ENCODE measurements around the gene MYB.

Gene MYB

DNA sequence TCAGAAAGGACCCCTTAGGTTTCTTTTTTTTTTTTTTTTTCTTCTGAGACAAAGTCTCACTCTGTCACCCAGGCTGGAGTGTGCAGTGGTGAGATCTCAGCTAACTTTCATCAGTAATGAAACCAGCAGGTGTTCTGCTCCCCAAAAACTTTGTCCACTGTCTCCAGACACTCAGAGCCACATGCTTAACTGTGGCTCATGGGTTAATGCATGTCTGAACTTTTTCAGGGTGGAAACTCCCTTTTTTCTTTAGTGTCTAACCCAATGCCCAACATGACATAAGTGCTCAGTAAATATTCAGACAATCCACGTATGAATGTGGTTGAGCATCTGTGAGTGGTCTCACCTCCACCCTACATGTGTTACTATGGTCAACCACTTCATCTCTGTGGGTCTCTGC, 45.4 kb downstream of the MYB start:
- DNase-seq (ENCODE audit: insufficient read length, low spot score) (peak; percentile 14), FAIRE-seq (peak; percentile 93)

DNA sequence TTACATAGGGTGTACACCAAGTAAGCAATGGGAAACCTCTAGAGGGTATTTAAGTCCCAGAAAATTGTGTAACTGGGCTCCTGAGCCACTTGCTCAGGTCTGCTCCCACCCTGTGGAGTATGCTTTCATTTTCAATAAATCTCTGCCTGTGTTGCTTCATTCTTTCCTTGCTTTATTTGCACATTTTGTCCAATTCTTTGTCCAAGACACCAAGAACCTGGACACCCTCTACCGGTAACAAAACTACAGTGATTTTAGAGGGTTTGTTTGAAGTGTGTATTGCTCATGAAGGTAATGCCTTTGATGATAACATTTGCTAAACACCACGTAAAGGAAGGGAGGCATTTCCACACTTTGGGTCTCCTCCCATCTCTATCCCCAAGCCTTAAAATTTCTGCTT, 46.2 kb downstream of the MYB start:
- no peak for FAIRE-seq
- DNase-seq (ENCODE audit: insufficient read length, low spot score), result no peak
- no peak for TF ChIP-seq POLR2A (IDR thresholded peaks at IDR 0.05; ENCODE audit: low read depth, low read length)
- no peak for TF ChIP-seq POU2F2 (IDR thresholded peaks at IDR 0.05; ENCODE audit: low read depth, low read length)
- TF ChIP-seq POLR2AphosphoS5 (IDR thresholded peaks at IDR 0.05; ENCODE audit: low read depth, low read length), result no peak
- TF ChIP-seq SPI1 (IDR thresholded peaks at IDR 0.05; ENCODE audit: low read depth, low read length), result no peak
- TF ChIP-seq TAF1 (IDR thresholded peaks at IDR 0.05; ENCODE audit: low read depth, low read length), result no peak
- no peak for TF ChIP-seq PAX5 (IDR thresholded peaks at IDR 0.05; ENCODE audit: insufficient read depth, low read length, severe bottlenecking)

More for the DNA sequence above, 45.4 kb downstream of the MYB start:
- no peak for TF ChIP-seq POU2F2 (IDR thresholded peaks at IDR 0.05; ENCODE audit: low read depth, low read length)
- no peak for TF ChIP-seq POLR2A (IDR thresholded peaks at IDR 0.05; ENCODE audit: low read depth, low read length)
- no peak for TF ChIP-seq SPI1 (IDR thresholded peaks at IDR 0.05; ENCODE audit: low read depth, low read length)
- TF ChIP-seq POLR2AphosphoS5 (IDR thresholded peaks at IDR 0.05; ENCODE audit: low read depth, low read length), result no peak
- TF ChIP-seq PAX5 (IDR thresholded peaks at IDR 0.05; ENCODE audit: insufficient read depth, low read length, severe bottlenecking), result no peak
- no peak for TF ChIP-seq TAF1 (IDR thresholded peaks at IDR 0.05; ENCODE audit: low read depth, low read length)

DNA sequence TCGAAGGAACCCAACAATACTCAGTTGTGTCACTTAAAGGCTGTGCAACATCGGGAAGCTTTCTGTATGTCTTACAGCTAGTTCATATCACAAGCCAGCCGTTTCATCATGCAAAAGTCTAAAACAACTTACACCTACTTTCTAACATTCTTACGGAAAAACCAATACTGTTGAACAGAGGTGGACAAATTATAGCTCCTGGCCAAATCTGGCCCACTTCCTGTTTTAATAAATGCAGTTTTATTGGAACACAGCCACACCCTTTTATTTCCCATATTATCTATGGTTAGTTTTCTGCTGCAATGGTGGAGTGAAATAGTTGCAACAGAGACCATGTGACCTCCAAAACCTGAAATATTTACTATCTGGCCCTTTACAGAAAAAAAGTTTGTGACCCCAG, 46.6 kb downstream of the MYB start:
- peak; percentile 9 for FAIRE-seq
- no peak for DNase-seq (ENCODE audit: insufficient read length, low spot score)
- no peak for TF ChIP-seq POLR2AphosphoS5 (IDR thresholded peaks at IDR 0.05; ENCODE audit: low read depth, low read length)
- TF ChIP-seq SPI1 (IDR thresholded peaks at IDR 0.05; ENCODE audit: low read depth, low read length), result peak; percentile 54

DNA sequence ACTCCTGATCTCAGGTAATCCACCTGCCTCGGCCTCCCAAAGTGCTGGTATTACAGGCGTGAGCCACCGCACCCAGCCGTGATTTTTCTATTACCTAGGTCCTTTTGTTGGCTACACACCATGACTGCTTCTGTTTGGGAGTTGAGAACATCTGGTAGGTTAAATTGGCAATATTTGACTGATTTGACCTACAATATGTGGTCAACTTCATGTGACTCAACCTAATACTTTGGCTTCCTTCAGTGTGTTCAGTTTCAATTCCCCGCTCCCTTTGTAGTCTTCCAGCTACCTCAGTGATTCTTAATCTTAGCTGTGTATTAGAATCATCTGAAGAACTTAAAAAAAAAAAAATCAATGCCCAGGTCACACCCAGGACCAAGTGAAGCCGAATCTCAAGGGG, 47.4 kb downstream of the MYB start:
- DNase-seq (ENCODE audit: insufficient read length, low spot score) (no peak), FAIRE-seq (peak; percentile 88)
- TF ChIP-seq SPI1 (IDR thresholded peaks at IDR 0.05; ENCODE audit: low read depth, low read length) (peak; percentile 73), POLR2AphosphoS5 (IDR thresholded peaks at IDR 0.05; ENCODE audit: low read depth, low read length) (no peak), POLR2A (IDR thresholded peaks at IDR 0.05; ENCODE audit: low read depth, low read length) (no peak), TAF1 (IDR thresholded peaks at IDR 0.05; ENCODE audit: low read depth, low read length) (no peak)

DNA sequence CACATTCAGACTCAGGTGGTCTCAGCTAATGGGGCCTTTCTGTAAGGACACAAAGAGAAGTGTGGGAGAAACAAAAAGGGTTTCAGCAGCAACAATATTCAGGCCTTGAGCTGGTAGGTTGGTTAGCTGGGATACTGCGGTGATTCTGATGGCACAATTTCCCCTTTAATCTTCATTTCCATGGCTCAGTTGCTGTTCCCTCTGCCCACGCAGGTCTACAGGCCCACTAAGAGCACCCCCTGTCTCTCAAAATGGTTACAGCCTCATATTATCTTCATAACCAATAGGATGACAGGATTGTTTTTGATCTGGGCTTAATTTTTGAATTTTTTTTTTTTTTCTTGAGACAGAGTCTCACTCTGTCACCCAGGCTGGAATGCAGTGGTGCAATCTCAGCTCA, 48.9 kb downstream of the MYB start:
- no peak for TF ChIP-seq POLR2A (IDR thresholded peaks at IDR 0.05; ENCODE audit: low read depth, low read length)
- no peak for TF ChIP-seq POLR2AphosphoS5 (IDR thresholded peaks at IDR 0.05; ENCODE audit: low read depth, low read length)
- TF ChIP-seq SPI1 (IDR thresholded peaks at IDR 0.05; ENCODE audit: low read depth, low read length), result no peak
- TF ChIP-seq POU2F2 (IDR thresholded peaks at IDR 0.05; ENCODE audit: low read depth, low read length), result no peak
- no peak for TF ChIP-seq TAF1 (IDR thresholded peaks at IDR 0.05; ENCODE audit: low read depth, low read length)
- no peak for TF ChIP-seq PAX5 (IDR thresholded peaks at IDR 0.05; ENCODE audit: insufficient read depth, low read length, severe bottlenecking)
- DNase-seq (ENCODE audit: insufficient read length, low spot score), result no peak
- peak; percentile 16 for FAIRE-seq

DNA sequence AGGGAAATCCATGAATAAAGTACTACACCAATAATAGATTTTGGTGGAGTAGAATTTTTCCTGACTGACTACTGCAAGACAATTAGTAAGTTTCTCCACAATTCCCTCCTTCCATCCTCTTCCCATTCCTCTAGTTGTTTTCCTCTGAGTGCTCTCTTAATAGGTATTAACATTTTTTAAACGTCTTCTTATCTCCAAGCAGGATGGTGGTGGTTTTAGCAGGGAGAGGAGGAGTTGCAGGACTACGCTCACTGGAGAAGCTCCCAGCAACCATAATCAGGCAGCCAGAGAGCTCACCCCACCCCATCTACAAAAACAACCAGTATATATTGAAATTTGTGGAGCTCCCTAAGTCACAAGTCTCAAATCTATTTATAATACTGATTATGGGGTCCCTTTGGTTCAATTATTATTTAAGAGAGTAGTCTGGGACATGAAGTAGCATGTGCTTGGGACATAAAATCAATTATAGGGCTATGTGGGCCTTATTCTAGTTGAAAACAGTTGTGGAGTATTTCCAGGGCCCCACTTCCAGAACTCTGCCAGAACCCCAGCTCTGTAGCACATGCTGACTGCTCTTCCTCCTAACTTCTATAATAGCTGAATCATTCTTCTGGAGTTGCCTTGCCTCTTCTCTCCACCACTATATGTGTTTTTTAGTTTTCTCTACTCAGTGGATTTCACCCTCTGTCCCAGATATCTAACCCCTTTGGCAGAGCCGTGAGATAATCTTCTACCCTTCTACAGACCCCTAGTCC, 49.8 kb downstream of the MYB start:
- DNase-seq (ENCODE audit: insufficient read length, low spot score) (no peak), FAIRE-seq (no peak)
- TF ChIP-seq POLR2A (IDR thresholded peaks at IDR 0.05; ENCODE audit: low read depth, low read length) (no peak), TAF1 (IDR thresholded peaks at IDR 0.05; ENCODE audit: low read depth, low read length) (no peak), POU2F2 (IDR thresholded peaks at IDR 0.05; ENCODE audit: low read depth, low read length) (no peak), POLR2AphosphoS5 (IDR thresholded peaks at IDR 0.05; ENCODE audit: low read depth, low read length) (no peak), PAX5 (IDR thresholded peaks at IDR 0.05; ENCODE audit: insufficient read depth, low read length, severe bottlenecking) (no peak), SPI1 (IDR thresholded peaks at IDR 0.05; ENCODE audit: low read depth, low read length) (no peak)

DNA sequence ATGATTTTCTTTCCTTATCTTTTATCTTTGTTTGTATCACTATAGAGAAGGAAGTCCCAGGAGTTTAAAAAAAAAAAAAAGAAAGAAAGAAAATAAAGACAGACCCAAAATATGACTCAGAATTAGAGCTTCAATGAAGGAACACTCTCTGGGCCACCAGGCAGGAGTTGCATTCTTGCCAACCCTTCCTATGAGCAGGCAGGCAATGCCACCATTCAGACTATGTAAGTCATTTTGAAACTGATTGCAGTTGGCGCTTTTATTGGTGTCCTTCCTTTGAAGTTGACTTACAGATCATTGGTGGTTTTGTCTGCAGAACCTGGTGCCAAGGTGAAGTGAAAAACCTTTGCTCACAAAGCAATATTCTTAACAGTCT, 50.3 kb downstream of the MYB start:
- FAIRE-seq, result no peak
- TF ChIP-seq POLR2A (IDR thresholded peaks at IDR 0.05; ENCODE audit: low read depth, low read length), result no peak
- TF ChIP-seq TAF1 (IDR thresholded peaks at IDR 0.05; ENCODE audit: low read depth, low read length), result no peak
- no peak for TF ChIP-seq PAX5 (IDR thresholded peaks at IDR 0.05; ENCODE audit: insufficient read depth, low read length, severe bottlenecking)
- TF ChIP-seq POU2F2 (IDR thresholded peaks at IDR 0.05; ENCODE audit: low read depth, low read length), result no peak
- TF ChIP-seq POLR2AphosphoS5 (IDR thresholded peaks at IDR 0.05; ENCODE audit: low read depth, low read length), result no peak
- TF ChIP-seq SPI1 (IDR thresholded peaks at IDR 0.05; ENCODE audit: low read depth, low read length), result no peak
- DNase-seq (ENCODE audit: insufficient read length, low spot score), result no peak

DNA sequence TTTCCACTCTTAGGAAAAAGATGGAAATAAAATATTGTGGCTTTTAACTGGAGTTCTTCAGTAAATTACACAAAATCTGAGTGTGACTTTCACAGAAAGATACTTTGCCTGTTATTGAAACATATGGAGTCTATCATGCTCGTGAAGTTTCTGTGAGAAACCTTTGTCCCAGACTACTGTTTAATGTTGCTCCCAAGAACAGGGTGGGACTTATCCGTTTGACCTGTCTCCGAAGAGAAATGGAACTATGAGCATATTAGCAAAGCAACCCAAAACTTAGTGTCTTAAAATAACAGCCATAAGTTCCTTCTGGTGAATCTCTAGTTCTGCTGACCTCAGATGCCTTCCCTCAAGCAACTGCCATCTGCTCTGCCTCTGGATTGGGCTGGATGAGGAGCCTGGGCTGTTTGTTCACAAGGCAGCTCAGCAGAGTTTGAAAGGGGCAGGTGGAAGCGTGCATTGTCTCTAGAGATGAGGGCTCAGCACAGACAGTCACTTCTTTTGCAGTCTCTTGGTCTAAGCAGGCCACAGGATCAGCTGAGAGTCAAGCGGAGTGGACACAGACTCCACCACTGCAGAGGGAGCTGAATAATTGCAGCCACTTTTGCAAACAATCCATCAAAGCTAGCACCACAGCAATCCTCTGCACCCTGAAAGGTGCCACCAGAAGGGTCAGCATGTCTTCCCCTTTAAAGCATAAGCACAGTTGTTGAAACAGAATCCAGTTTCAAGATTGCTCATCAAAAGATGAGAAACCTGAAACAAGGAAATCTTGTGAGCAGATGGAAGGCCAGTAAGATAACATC, 52.8 kb downstream of the MYB start:
- TF ChIP-seq TAF1 (IDR thresholded peaks at IDR 0.05; ENCODE audit: low read depth, low read length), result no peak
- no peak for TF ChIP-seq POU2F2 (IDR thresholded peaks at IDR 0.05; ENCODE audit: low read depth, low read length)
- TF ChIP-seq PAX5 (IDR thresholded peaks at IDR 0.05; ENCODE audit: insufficient read depth, low read length, severe bottlenecking), result no peak
- TF ChIP-seq POLR2AphosphoS5 (IDR thresholded peaks at IDR 0.05; ENCODE audit: low read depth, low read length), result no peak
- no peak for TF ChIP-seq POLR2A (IDR thresholded peaks at IDR 0.05; ENCODE audit: low read depth, low read length)
- TF ChIP-seq SPI1 (IDR thresholded peaks at IDR 0.05; ENCODE audit: low read depth, low read length), result no peak; the same call in 1 of the 2 replicates
- FAIRE-seq (peak; percentile 68), DNase-seq (ENCODE audit: insufficient read length, low spot score) (no peak)

DNA sequence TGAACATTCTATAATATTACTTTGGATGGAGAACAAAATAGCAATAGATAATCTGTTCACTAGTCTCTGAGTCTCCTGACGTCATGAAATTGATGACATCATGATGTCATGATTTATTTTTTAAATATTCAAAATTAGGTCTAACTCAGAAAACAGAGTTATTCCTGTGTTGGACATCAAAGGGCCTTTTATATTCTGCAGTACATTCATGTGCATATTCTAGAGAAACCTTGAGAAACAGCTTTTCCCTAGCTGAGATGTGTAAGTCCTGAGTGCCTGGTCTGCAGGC, 53.3 kb downstream of the MYB start:
- no peak for FAIRE-seq
- no peak for DNase-seq (ENCODE audit: insufficient read length, low spot score)
- TF ChIP-seq POLR2AphosphoS5 (IDR thresholded peaks at IDR 0.05; ENCODE audit: low read depth, low read length) (no peak), SPI1 (IDR thresholded peaks at IDR 0.05; ENCODE audit: low read depth, low read length) (no peak), POU2F2 (IDR thresholded peaks at IDR 0.05; ENCODE audit: low read depth, low read length) (no peak), PAX5 (IDR thresholded peaks at IDR 0.05; ENCODE audit: insufficient read depth, low read length, severe bottlenecking) (no peak), TAF1 (IDR thresholded peaks at IDR 0.05; ENCODE audit: low read depth, low read length) (no peak), POLR2A (IDR thresholded peaks at IDR 0.05; ENCODE audit: low read depth, low read length) (no peak)
